ENCODE data around the gene CROT. TPM values are rescaled to one million over a fixed set of nuclear protein-coding genes. Genes with fewer than 3 reads are reported as not detected.

CROT gene, protein sequence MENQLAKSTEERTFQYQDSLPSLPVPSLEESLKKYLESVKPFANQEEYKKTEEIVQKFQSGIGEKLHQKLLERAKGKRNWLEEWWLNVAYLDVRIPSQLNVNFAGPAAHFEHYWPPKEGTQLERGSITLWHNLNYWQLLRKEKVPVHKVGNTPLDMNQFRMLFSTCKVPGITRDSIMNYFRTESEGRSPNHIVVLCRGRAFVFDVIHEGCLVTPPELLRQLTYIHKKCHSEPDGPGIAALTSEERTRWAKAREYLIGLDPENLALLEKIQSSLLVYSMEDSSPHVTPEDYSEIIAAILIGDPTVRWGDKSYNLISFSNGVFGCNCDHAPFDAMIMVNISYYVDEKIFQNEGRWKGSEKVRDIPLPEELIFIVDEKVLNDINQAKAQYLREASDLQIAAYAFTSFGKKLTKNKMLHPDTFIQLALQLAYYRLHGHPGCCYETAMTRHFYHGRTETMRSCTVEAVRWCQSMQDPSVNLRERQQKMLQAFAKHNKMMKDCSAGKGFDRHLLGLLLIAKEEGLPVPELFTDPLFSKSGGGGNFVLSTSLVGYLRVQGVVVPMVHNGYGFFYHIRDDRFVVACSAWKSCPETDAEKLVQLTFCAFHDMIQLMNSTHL
- total RNA-seq = 10.3 and 31.6 TPM in 2 replicates

DNA sequence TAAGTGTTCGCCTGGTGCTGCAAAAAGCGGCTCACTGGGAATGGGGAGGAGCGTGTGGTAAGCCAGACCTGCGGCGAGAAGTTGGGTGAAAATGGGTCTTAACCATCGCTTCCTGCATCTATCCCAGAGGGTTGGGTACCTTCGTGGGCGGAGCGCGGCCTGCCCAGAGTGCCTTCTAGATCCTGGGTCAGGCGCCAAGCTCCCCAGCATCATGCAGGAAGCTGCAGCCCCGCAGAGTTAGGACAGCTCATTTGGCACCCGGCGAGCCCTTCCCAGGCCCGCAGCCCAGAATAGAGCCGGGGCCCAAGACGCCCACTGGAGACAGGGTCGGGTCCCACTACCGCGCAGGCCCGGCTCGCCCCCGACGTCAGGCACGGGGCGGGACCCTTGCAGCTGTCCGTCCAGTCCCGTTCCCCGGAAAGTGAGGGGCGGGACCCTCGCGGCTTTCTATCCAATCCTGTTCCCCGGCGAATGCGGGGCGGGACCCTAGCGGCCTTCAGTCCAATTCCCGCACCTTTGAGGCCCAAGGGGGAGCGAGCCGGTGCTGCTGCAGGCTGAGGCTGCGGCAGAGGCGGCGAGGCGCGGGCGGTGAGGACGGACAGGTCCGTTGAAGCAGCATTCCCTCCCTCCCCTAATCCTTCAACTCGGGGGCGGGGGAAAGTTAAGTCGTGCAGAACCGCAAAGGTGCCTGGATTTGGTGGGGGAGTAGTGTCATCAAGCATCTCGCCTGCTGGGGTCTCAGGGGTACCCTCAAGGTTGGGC lies at the start of gene CROT:
Gene CROT, plus strand, starts transcription at position 499 of the 762 bp plus-strand sequence. CDS start 3,405 bp downstream, outside the sequence.

Other genes with a start within 250 kb of the CROT start
- 43.4 and 75.2 TPM in 2 replicates for gene DMTF1, start 193.2 kb upstream of the CROT start, total RNA-seq
- 19.3 and 19.8 TPM in 2 replicates for gene TMEM243, start 125.9 kb upstream of the CROT start, total RNA-seq
- not detected in 2 replicates for gene ABCB4, start 130.0 kb downstream of the CROT start, total RNA-seq